Measurements from ENCODE around the gene ZNF648.
"Not testable (repeated sequence)": the region's sequence is repeated elsewhere in the genome, so short reads cannot be mapped to it uniquely, and the experiment has no call there.

ZNF648 gene

GRCh38 chr1:182066934-182067333 lies 5.4 kb upstream of the ZNF648 start:
- no peak for DNase-seq

GRCh38 chr1:182065126-182065845 lies 3.8 kb upstream of the ZNF648 start:
- no peak for DNase-seq

- DNase-seq = no peak
Measured at GRCh38 chr1:182064611-182065010, 3.1 kb upstream of the ZNF648 start.

DNA sequence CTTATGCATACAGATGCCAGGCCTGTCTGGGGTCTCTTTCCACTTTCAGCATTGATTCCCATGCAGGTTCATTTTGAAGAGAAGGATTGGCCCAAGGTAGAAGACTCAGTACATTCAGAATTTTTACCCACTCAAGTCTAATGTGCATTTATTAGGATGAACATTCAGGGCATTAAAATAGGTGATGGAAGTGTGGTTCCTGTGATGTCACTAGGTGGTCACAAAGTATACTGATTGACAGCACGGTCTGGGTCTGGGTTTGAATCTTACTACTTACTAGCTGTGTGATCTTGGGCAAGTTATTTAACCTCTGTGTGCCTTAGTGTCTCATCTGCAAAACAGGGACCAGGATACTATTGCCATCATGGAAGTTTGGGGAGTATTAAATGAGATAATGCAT lies 711 bp upstream of the ZNF648 start:
- no peak for DNase-seq

DNA sequence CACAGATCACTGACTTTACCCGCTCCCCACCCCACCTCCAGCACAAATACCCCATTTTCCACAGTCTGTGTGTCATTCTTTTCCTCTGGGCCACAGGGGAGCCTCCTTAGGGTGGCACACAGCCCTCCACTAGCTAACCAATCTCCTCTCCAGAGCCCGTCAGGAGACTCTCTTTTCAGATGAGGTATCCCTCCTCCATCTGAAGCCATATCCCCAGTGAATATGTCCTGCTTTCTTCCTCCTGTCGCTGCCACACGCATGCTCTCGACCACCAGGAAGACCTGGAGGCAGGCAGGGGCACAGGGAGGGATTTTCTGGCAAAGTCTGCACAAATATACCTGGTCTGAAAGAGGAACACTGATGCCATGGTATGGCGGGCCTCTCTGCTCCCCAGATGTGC lies 635 bp downstream of the ZNF648 start:
- no peak for DNase-seq

DNA sequence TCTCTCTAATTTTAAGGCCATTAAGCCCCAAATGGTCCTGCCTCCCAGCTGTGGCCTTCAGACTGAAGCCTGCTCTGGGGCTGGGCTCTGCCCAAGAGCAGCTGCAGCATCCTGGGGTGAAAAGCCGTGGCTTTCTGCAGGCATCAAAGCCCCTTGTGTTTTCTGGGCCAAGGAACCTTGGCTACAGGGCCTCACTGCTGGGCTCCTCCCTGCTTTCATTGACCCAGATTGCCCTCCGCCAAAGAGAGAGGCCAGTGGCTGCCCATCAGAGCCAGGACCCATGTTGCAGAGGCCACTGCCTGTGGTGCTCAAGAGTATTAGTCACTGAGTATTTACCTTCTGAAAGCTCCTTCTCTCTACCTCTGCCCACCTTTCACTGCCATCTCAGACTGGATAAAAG lies 1.6 kb downstream of the ZNF648 start:
- no peak for DNase-seq

DNA sequence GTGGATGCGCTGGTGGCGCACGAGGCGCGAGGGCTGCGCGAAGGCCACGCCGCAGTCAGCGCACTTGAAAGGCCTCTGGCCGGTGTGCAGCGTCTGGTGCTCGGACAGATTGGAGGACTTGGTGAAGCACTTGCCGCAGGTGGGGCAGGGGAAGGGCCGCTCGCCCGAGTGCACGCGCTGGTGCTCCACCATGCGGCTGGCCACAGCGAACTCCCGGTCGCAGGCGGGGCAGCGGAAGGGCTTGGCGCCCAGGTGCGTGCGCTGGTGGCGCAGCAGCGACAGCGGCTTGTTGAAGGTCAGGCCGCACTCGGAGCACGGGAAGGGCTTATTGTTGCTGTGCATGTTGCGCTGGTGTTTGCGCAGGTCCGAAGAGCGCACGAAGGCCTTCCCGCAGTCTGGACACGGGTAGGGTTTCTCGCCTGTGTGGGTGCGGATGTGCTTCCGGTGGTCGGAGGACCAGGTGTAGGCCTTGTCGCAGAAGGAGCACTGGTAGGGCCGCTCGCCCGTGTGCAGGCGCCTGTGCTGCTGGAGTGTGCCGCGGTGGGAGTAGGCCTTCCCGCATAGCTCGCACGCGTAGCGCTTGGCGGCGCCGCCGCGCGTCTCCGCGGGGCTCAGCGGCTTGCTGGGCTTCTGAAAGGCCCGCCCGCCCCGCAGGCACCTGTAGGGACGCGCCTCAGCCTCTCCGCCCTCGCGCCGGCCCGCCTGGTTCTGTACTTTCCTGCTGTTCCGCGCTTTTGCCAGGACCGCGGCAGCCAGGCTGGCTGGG lies 4.7 kb downstream of the ZNF648 start:
- DNase-seq = no peak

GRCh38 chr1:182054698-182055326 lies 6.7 kb downstream of the ZNF648 start:
- DNase-seq = peak; percentile 17 to 51

- no peak for DNase-seq
Measured at GRCh38 chr1:182052355-182052754, 9.2 kb downstream of the ZNF648 start.

DNA sequence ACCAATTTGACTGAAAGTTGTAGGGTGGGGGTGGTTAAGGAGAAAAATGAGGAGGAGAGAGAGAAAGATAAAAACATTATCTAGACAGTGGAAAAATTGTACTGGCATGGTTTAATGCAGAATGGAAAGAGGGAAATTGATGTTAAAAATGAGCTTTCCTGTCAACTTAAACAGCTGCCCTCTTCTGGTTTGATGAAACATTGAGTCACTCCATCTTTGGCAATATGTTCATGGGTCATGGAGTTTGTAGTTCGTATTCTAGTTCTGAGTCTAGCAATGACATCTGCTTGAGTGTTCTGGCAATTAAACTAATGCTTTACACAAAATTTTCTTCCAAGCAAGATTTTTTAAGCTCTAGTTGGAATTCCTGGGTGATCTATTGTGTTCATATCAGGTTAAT lies 9.6 kb downstream of the ZNF648 start:
- no peak for DNase-seq

DNA sequence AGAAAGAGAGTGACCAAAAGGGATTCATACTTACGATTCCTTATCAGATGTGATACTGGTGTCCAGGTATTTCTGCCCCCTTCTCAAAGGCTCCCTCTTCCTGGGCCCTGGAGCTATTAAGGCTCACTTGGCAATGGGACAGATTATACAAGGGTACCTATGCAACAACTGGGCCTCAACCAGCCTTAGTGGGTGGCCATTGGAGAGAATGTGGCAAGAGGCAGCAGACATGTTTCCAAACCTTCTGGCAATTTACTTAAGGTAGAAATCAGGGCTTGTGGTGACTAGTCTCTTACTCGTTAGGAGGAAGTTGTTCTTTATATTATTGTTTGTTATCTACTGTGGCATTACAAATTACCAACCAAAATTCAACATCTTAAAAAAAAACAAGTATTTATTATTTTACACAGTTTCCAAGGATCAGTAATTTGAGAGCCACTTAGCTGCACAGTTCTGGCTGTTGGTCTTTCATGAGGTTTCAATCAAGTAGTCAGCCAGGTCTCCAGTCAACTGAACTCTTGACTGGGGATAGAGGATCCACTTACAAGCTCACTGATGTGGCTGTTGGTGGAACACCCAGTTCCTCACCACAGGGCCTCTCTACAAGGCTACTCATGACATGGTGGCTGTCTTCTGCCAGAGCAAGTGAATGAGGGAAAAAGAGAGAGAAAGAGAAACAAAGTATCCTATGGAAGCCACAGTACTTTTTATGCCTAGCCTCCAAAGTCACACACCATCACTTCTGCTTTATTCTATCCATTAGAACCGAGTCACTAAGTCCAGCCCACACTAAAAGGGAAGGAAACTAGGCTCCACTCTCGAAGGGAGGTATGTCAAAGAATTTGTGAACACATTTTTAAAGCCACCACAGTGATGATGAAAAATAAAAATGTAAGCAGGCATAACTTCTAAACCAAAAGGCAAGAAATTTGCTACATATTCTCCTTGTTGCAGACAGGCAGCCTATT lies 10.7 kb downstream of the ZNF648 start:
- DNase-seq = no peak

DNA sequence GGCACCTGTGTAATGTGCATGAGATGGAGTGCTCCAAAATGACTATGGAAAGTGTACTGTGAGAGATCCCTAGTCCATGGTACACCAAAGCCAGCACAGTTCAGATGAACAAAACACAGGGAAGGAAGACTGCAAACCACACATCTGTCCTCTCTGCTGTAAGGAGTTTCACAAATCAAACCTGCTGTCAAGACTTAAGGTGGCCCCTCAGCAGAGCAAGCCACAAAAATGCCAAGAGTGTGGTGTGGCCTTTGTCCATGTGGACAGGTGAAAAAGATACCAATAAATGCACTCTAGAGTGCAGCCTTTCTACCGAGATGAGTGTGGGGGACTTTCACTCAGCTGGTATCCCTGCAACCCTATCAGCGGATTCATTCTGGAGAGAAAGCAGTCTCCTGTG lies 12.9 kb downstream of the ZNF648 start:
- no peak for DNase-seq

DNA sequence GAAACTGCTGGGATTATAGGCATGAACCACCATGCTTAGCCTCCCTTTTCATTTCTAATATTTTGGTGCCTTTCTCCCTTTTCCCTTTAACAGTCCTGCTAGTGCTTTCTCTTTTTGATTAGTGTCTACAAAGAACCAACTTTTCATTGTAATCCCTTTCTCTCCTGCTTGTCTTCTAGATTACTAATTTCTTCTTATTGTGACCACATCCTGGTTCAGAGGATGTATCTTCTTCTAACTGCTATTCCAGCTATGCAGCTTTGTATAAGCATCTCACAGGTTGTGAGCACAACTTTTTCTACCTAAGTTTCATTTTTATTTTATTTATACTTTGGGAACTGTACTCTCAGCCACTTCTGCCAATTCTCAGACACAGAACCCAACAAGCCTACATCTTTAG lies 14.7 kb downstream of the ZNF648 start:
- no peak for DNase-seq

- DNase-seq = not testable (repeated sequence)
Measured at GRCh38 chr1:182045481-182045880, 16.0 kb downstream of the ZNF648 start.

- DNase-seq = no peak
Measured at GRCh38 chr1:182041615-182042014, 19.9 kb downstream of the ZNF648 start.

DNA sequence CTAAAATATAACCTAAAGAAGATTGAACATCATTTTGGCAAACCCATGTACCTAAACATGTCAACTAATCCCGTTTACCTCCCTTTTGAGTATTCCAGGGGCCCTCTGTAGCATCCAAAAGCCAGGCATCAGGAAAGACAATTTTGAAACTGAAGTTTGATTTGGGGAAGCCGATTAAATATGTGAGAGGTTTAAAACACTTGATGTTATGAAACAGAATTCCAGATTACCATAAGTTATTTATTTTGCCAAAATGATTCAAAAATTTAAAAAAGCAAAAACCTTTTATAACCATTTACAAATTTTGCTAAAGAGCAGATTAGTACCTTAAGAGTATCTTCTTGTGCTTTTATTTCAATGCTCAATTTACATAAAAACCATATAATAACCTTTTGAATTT lies 23.3 kb downstream of the ZNF648 start:
- DNase-seq = no peak

- DNase-seq = no peak
Measured at GRCh38 chr1:182035097-182035770, 26.3 kb downstream of the ZNF648 start.

DNA sequence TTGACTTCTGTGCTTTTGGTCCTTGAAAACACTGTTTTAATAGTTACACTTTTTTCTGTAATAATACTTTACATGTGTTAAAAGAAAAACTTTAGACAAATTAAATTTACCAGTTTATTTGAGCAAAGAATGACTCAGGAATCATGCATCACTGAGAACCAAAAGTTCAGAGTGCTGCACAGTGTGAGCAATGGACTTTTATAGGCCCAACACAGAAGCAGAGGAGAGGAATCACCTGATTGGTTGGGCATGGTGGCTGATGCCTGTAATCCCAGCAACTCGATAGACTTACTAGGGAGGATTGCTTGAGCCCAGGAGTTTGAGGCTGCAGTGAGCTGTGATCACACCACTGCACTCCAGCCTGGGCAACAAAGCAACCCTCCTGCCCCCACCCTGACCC lies 29.3 kb downstream of the ZNF648 start:
- no peak for DNase-seq

GRCh38 chr1:182029379-182030331 lies 31.9 kb downstream of the ZNF648 start:
- peak; percentile 95 to 99 for DNase-seq

DNA sequence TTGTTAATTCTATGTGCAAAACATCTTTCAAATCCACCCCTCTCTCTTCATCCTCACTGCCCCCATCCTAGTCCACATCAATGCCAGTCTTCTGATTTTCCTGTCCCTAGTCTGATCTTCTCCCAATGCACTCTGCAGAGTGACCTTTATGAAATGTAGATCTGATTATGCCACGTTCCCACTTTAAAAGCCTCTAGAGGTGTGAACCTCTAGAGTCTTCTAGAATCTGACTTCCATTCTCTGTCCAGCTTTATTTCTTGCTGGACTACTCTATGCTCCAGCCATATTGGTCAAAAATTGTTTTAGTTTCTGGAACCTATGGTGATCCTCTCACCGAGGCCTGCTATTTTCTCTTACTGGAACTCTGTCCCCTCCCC lies 32.5 kb downstream of the ZNF648 start:
- DNase-seq = no peak

GRCh38 chr1:182015360-182015759 lies 46.2 kb downstream of the ZNF648 start:
- DNase-seq = no peak
